Kidney glomerular epithelial cell (primary cell): ENCODE measurements around the gene MRPS2.
"Not testable (repeated sequence)": the region's sequence is repeated elsewhere in the genome, so short reads cannot be mapped to it uniquely, and the experiment has no call there.

Source experiments
- DNase-seq: peaks from one replicate; lab custom pipeline; 2025; lab: John Stamatoyannopoulos, UW

The MRPS2 gene

DNA sequence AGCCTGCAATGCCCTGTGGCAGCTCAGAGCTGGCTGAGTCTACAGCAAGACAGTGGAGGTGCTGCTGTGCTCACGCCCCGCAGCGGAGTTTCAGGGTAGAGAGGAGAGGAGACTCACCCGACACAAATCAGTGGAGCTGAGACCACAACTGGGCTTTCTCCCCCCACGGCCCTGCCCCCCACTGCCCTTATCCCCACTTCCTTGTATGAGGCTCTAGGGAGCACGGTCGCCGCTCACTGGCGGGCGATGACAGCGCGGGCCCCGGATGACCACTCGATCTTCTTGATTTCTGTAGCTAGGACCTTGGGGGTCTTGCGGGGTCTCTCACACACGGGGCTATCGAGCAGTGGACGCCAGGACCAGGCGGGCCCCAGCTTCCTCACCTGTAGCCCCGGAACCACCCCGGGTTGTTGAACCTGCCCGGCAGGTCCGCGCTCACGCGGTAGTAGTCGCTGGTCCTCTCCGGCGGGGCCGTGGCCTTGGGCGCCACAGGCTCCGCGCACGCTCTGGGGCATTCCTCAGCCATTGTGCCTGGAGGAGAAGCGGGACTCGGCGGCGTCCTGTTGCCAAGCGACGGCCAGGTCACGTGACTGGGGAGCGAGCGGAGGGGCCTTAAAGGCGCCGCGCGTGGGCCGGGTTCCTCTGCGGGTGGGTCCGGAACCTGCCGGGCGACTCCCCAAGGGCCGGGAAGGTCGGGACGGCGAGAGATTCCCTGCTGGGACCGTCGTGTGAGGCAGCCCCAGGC, 984 bp upstream of the MRPS2 start:
- peak; percentile 71 for DNase-seq

DNA sequence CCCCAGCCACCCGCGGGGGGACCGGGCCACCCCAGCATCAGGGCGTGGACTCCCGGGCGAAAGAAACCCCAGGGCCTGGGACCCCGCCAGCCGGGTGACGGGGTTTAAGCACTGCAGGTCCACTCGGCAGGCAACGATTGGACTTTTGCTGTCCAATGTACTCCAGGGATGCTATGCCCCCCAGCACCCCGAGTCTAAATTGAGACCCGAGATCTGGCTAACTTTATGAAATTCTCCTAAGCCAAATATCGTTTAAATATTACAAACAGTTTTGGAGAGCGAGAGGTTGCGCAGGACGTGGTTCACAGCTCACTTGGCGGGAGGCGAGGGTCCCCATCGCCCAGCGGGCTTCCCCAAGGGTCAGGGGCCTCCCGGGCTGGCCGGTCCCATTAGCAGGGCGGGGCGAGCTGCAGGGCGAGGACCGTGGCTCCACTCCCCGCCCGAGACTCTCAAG, 384 bp upstream of the MRPS2 start:
- DNase-seq = no peak

DNA sequence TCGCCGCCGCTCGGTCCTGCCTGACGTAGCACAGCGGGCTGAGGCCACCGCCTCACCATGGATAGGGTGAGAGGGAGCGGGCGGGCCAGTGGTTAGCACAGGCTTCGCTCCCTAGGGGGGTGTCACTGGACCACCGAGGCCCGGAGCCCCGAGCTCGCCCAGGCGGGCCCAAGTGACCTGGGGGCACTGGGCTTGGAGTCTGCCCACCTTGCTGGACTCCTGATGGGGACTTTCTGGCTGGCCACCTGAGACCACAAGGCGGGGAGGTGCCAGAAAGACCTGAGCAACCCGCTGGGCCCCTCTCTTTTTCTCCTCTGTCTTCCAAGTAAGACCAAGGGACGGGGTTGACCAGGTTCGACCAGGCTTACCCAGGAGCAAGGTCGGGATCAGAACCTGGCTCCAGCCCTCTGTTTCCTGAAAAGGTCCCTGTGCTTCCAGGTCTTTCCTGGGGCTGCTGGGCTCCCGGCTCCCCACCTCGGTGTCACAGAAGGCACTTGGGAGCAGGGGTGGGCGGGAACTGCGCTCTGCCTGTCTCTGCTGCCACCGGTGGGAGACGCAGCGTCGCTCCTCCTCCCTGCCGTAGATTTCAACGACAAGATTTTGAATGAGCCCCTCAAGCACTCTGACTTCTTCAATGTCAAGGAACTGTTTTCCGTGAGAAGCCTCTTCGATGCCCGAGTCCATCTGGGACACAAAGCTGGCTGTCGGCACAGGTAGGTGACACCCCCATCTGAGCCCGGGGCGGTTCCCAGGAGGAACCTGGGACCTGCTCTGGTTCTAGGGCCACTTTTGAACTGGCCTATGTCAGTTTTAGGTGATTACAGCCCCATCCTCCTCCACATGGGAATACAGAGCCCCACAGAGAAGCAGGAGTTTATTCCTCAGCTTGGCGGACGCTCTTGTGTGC, 1.0 kb downstream of the MRPS2 start:
- no peak for DNase-seq

DNA sequence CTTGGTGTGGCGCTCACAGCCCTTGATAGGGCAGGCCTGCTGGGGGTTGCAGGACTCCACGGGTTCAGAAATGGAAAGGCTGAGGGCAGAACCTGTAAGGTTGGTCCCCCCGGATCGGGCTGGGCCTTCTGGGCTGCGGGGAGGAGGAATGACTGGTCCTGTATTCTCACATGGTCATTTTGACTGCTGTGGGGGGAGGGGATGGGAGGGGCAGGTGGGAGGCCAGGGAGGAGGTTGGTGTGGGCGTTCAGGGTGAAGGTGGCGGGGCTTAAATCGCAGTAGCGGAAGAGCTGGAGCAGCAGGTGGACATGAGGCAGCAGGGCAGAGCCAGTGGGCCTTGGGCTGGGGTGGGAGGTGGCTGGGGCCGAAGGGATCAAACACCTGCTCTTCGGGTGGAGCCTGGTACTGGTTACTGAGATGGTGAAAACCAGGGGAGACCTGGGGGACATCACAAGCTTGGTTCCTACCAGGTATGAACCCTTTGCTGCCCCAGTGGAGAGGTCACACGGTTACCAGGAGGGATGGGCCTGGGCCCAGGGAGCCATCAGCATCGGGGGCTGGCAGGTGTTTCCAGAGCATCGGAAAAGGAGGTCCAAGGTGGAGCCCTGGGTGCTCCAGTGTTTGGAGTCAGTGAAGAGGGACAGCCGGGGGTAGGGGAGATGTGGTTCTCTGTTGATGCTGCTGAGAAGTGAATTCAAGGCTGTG, 1.8 kb downstream of the MRPS2 start:
- DNase-seq = no peak

DNA sequence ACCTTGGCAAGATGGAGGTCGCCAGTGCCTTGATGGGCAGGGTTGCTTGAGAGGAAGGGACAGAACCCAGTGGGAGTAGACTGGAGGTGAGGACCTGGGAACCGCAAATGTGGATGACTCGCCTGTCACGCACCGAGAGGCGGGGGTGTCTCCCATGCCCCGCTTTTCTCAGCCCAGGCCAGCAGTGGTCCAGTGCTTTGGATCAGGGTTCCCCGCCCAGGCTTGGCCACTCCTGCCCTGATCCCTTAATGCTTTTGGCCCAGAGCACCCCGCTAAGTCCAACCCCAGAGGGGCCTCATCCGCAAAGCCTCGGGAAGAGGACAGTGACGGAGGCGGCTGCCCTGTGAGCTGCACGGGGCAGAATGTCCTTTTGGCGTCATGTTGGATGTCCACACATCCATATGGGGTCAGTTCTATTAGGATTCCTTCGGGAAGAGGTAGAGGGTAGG, 2.4 kb downstream of the MRPS2 start:
- DNase-seq = no peak

DNA sequence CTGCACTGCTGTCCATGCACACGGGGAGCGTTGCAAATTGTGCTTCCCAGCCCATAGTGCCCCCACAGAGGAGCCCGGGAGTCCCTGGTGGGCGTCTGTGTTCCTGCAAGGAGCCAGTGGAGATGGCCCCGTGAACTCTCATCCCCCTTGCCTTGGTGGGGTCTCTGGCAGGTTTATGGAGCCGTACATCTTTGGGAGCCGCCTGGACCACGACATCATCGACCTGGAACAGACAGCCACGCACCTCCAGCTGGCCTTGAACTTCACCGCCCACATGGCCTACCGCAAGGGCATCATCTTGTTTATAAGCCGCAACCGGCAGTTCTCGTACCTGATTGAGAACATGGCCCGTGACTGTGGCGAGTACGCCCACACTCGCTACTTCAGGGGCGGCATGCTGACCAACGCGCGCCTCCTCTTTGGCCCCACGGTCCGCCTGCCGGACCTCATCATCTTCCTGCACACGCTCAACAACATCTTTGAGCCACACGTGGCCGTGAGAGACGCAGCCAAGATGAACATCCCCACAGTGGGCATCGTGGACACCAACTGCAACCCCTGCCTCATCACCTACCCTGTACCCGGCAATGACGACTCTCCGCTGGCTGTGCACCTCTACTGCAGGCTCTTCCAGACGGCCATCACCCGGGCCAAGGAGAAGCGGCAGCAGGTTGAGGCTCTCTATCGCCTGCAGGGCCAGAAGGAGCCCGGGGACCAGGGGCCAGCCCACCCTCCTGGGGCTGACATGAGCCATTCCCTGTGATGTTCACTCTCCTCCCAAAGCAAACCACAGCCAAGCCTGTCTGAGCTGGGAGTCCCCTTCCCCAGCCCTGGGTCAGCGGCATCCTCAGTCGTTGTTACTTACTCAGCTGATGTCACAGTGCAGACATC, 3.1 kb downstream of the MRPS2 start:
- no peak for DNase-seq

DNA sequence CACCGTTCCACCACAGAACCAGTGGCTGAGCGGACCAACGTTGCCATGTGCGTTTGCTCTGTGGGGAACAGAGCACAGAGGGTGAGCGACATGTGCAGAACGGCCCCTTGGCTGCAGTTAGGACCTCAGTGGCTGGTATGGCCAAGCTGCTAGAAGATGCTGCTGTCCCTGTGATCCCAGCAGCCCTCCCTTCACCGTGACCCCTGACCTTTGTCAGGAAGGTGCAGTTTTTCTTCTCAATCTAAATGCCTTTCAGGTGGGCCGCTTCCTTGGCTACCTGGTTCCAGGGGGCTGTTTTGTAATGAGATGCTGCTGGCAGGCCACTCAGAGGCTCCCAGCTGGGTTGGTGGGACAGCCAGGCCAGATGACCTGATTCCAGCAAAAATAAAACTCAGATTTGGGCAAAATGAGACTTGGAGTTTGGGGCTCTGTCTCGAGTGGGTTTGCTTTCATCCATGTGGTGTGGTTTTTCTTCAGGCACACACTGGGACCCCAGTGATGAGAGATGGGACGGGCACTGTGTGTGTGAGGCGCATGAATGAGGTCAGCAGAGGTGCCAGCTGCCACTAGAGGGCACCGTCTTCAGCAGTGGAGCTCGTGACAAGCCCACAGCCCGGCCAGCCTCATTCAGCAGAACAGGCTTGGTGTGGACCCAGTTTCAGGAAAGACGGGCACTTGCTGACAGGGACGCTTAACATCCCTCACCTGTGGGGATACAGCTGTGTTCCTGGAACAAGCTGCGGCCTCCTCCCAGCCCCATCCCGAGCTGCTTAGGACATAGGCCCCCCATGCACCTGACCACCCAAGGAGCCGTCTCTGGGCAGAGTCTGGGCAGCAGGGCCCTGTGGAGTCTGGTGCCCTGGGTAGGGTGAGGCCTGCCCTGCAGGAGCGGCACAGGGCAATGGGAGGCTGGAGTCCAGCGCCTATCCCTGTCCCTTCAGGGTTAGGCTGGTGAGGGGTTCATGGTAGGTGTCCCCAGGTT, 4.1 kb downstream of the MRPS2 start:
- peak; percentile 24 for DNase-seq

DNA sequence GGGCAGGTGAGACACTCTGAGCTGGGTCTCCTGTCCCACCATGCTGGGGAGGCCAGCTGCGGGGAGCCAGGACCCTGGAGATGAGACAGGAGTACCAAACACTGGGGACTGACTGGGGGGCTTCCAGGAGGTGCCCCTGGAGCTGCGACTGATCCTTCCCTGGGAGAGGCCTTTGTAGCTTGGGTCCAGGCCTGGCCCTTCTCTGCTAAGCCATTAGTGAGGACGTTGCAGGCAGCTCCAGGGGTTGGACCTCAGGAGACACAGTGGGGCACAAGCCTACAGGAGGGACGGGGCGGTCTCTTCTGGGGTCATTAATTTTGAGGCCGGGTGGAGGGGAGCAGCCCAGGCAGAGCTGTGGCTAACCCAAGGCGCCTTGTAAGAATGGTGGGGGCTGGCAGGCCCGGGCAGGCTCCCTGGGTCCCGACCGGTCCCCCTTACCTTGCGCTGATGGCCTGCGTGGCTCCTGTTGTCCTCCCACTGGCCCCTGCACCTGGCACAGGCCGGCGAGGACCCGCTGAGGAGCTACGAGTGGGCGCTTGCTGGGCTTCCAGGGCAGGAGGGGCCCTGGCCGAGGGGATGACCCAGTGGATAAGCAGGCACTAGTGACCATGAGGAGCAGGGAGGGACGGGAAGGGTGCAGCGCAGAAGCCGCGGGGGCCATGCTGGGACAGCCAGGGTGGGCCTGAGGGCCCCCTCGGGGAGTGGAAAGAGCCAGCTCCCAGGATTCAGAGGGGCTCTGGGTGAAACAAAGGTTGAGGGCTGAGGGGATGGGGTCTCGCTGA, 5.1 kb downstream of the MRPS2 start:
- no peak for DNase-seq

DNA sequence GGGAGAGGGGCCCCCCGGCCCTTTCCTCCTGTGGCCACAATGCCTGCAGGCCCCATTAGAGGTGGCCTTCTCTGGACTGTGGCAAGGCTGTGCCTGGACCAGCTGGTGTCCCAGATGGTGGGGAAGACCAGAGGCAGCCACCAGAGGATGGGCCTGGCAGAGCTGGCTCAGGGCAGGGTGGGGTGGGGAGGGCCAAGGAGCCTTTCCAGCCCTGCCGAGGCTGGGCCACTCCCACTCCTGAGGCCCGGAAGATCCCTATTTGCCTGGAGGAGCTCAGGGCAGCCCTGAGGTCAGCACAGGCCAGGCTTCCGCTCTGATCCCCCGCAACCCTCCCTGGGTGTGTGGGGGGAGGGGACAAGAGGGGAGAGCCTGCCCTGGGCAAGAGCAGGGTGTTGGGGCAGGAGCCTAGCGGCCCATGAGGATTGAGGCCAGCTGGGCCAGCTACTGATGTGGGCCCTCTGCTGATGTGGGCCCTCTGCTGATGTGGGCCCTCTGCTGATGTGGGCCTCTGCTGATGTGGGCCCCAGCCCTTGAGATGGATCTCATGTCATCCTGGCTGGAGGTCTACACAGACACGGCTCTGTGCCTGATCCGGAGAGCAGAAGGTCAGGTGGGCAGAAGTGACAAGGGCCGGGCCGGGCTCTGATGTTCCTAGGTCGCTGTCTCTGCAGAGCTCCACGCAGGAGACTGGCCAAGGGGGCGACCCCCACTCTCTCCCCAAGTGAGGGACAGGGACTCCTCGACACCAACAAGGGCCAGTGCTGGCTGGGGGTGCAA, 6.0 kb downstream of the MRPS2 start:
- DNase-seq = no peak

DNA sequence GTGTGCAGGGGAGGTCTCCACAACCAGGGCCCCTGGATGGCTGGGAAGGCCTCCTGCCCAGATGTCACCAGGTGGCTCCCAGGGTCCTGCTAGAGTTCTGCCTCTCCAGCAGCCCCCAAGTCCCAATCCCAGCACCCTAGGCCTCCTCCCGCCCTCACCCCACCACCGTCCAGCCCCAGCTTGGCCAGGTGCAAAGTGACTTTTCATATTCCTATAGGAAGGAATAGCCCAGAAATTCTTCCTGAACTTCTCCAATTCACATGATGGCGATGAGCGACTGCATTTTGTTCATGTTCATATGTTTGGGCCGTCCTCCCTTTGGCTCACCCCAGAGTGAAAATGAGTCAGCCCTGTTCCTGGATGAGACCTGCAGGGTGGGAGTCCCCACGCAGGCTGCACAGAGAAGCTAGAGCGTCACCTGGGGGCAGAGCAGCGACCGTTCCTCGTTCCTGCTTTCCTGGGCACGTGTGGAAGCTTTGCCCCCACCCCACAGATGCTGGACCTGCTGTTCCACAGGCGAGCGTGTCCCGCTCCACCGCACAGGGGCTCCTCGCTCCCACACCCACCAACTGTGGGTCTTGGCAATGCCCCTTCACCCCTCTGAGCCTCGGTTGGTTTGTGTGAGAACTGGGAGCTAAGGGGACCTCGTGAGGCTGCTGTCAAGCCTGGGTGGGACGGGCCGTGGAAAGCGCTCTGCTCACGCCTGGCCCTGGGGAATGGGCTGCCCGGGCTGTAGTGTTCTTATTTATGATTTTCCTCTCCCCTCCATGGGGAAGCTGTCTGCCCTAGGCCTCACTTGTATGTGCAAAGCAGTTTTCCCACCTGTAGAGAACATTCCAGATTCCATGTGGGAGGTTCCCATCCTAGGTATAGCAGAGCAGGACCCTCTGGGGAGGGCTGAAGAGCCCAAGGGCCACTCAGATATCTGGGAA, 6.9 kb downstream of the MRPS2 start:
- DNase-seq = no peak

DNA sequence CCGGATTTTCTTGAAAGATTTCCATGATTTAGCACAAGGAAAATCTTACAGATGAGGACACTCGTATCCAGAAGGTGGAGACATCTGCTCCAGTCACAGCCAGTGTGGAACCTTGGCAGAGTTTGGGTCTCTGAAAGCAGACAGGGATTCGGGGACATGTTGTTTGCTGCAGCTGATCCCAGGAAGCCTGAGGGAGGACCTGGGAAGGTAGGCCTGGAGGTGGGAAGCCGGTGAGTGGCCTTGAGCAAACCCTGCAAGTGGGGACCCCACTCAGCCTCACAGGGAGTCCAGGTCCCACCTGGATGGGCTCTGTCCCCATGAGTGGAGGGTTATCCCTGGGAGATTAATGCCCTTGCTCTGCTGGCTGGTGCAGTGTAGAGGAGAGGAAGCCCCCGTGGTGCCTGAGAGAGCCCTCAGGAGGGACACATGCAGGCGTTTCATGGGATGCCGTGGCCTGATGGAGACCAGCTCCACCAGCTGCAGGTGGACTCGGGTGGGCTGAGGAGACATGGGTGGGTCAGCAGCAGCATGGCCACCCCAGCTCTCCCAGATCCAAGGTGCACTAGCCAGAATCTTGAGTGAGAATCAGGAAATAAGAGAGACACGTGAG, 7.8 kb downstream of the MRPS2 start:
- no peak for DNase-seq

DNA sequence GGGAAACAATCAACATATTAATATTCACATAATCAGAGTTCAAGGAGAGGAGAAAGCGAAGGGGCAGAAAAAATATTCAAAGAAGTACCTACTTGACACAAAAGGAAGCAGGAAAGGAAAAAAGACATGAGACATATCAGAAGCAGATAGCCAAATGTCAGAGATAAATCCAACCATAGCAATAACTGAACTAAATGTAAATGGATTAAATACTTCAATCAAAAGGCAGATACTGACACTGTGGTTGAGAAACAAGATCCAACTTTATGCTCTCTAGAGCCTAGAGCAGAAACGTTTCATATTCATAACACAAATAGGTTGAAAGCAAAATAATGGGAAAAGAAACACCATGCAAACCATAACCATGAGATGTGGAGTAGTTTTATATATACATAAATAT, 9.0 kb downstream of the MRPS2 start:
- no peak for DNase-seq

DNA sequence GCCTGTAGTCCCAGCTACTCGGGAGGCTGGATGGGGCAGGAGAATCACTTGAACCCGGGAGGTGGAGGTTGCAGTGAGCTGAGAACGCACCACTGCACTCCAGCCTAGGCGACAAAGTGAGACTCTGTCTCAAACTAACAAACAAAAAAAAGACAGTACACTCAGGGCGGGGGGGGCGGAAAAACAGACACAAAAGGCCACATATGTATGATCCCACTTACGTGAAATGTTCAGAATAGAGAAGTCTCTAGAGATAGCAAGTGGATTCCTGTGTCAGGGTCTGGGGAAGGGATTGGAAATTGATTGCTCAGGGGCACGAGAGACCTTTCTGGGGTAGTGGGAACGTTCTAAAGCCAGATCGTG, 11.7 kb downstream of the MRPS2 start:
- no peak for DNase-seq

DNA sequence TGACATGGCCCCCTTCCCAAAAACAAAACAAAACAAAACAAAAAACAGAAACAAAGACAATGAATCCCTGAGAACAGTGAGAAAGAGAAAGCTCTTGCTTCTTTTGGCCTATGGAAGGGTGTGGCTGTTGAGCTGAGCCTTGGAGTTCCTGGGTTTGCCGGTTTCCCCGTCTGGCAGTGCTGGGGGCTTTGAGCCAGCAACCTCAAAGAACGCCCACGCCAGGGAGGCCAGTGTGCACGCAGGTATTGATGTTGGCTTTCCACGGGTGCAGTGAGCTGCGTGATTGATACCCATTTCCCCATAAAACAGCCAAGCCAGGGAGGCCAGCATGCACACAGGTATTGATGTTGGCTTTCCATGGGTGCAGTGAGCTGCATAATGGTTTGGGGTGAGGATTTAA, 12.4 kb downstream of the MRPS2 start:
- no peak for DNase-seq

DNA sequence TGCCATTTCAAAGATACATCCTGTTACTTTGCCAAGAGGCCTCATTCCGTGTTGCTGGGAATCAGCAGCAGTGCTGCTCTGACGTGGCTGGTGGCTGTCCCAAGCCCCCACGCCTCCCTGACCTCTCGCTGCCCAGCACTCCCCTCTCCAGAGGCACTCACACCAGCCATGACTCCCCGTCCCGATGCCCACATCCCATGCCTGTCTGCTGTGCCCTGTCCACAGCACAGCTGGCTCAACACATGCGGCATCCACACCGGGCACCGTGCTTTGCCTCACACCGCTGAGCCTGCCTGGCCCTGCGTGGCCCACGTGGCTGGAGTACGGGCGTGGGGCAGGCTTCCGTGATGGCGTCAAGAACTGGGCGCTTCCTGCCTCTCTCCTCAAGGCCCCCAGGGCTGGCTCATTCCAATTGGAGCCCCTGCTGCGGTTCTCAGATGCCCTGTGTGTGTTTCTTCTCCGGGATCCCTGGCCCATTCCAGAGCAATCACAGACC, 12.9 kb downstream of the MRPS2 start:
- no peak for DNase-seq

DNA sequence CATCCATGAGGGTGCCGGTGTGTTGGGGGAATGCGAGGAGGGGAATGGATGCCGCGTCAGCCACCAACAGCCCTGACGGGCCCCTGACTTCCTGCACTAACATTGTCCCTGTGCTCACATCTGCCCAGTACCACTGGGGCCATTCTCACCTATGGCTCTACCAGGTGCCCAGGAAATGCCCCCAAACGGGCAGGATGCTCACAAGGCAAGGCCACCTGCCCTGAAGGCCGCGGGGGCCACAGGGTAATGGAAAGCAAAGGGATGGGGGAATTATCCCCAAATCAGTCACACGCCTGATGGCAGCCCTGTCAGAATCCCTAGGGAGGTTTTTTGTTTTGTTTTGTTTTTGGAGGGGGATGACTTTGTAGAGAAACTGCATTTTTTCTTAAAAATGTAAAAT, 13.4 kb downstream of the MRPS2 start:
- not testable (repeated sequence) for DNase-seq
